Immature natural killer cell (primary cell): Measurements from ENCODE around the gene CAPZB. TPM values are rescaled to one million over a fixed set of nuclear protein-coding genes. Genes with fewer than 3 reads are reported as not detected.

Experiments
- DNase-seq, 3 donors: peaks; one replicate each; pipeline ENCODE4 v3.0.0; 2022; ENCODE audit warnings: mixed read lengths in 1 of 3
- H3K27ac Mint-ChIP-seq, 6 donors: one replicate each; pipeline ENCODE4 v1.8.0; 2020; ENCODE audit warnings: mixed read lengths in 6 of 6, mild to moderate bottlenecking in 5 of 6, inconsistent platforms in 4 of 6, moderate library complexity in 3 of 6
- H3K27me3 Mint-ChIP-seq, 3 donors: one replicate each; pipeline ENCODE4 v1.8.0; 2020 to 2021; ENCODE audit warnings: low read depth in 3 of 3, mild to moderate bottlenecking in 3 of 3, mixed read lengths in 3 of 3, moderate library complexity in 3 of 3, inconsistent platforms in 1 of 3
- H3K36me3 Mint-ChIP-seq, 3 donors: one replicate each; pipeline ENCODE4 v1.8.0; 2020; ENCODE audit warnings: mixed read lengths in 3 of 3, inconsistent platforms in 2 of 3, mild to moderate bottlenecking in 2 of 3
- H3K4me1 Mint-ChIP-seq, 2 donors: one replicate each; pipeline ENCODE4 v1.8.0; 2020; ENCODE audit warnings: inconsistent platforms in 2 of 2, mild to moderate bottlenecking in 2 of 2, mixed read lengths in 2 of 2, moderate library complexity in 1 of 2
- H3K4me3 Mint-ChIP-seq, 5 donors: one replicate each; pipeline ENCODE4 v1.8.0; 2020; ENCODE audit warnings: mild to moderate bottlenecking in 5 of 5, mixed read lengths in 5 of 5, inconsistent platforms in 3 of 5, moderate library complexity in 3 of 5
- H3K9me3 Mint-ChIP-seq, 6 donors: one replicate each; pipeline ENCODE4 v1.8.0; 2020; ENCODE audit warnings: mild to moderate bottlenecking in 6 of 6, mixed read lengths in 6 of 6, inconsistent platforms in 4 of 6, moderate library complexity in 3 of 6
- polyA plus RNA-seq, 3 donors: library from polyadenylated mRNA; unstranded; fragments of 300-500 nt; fragmentation: Illumina TruSeq; gene quantifications; one replicate each; pipeline ENCODE4 v1.2.3, GENCODE V29; 2021

Gene CAPZB
- polyA plus RNA-seq, 3 donors from 2014 or later: 447 to 644 (median 455) TPM

DNA sequence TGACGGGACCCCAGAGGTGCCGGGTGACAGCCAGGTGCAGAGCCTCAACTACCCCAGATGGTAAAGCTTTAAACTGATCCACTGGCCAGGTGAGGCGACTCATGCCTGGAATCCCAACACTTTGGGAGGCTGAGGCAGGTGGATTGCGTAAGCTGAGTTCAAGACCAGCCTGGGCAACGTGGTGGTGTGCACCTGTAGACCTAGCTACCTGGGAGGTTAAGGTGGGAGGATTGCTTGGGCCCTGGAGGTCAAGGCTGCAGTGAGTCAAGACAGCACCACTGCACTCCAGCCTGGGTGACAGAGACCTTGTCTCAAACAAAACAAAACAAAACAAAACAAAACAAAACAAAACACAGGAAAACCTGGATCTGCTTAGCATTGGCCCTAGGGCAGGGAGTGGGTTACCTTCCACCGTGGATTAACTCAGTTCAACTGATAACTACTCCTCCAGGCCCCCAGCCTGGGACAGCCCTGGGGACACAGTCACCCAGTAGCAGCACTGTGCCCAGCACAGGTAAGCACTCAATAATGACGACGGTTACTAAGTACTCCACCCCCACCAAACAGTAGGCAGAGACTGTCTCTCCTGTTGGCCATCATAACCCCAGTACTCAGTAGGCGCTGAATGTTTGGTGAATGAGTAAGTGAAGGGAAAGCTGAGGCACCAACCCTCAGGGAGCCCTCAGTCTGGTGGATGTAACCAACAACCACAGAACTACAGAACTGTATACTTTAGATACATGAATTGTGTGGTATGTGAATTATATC, 151.6 kb downstream of the CAPZB start:
- no peak for DNase-seq
- H3K27ac Mint-ChIP-seq: peak overlapping the region in 2 of 6 donors; percentile 12 to 17
- H3K36me3 Mint-ChIP-seq: peaks cover 0 to 3% (median 0%) of the 10 kb centered on the region in 3 donors
- no peaks in the 10 kb centered on the region for H3K4me1 Mint-ChIP-seq
- H3K4me3 Mint-ChIP-seq: no peak overlapping the region
- peaks cover 5 to 9% (median 8%) of the 10 kb centered on the region in 3 donors for H3K27me3 Mint-ChIP-seq
- no peaks in the 10 kb centered on the region for H3K9me3 Mint-ChIP-seq

GRCh38 chr1:19332832-19333231, 152.5 kb downstream of the CAPZB start:
- Mint-ChIP-seq H3K27ac (peak overlapping the region in 1 of 6 donors; percentile 14), H3K27me3 (peaks cover 5 to 10% (median 8%) of the 10 kb centered on the region in 3 donors), H3K9me3 (no peaks in the 10 kb centered on the region), H3K4me1 (no peaks in the 10 kb centered on the region), H3K36me3 (peaks cover 0 to 3% (median 0%) of the 10 kb centered on the region in 3 donors), H3K4me3 (no peak overlapping the region)
- DNase-seq: no peak

GRCh38 chr1:19331262-19331878, 154.0 kb downstream of the CAPZB start:
- no peak overlapping the region for H3K4me3 Mint-ChIP-seq
- H3K27me3 Mint-ChIP-seq: peaks cover 7 to 13% (median 13%) of the 10 kb centered on the region in 3 donors
- H3K27ac Mint-ChIP-seq: no peak overlapping the region
- H3K36me3 Mint-ChIP-seq: peaks cover 0 to 6% (median 0%) of the 10 kb centered on the region in 3 donors
- H3K9me3 Mint-ChIP-seq: no peaks in the 10 kb centered on the region
- DNase-seq: no peak
- no peaks in the 10 kb centered on the region for H3K4me1 Mint-ChIP-seq

DNA sequence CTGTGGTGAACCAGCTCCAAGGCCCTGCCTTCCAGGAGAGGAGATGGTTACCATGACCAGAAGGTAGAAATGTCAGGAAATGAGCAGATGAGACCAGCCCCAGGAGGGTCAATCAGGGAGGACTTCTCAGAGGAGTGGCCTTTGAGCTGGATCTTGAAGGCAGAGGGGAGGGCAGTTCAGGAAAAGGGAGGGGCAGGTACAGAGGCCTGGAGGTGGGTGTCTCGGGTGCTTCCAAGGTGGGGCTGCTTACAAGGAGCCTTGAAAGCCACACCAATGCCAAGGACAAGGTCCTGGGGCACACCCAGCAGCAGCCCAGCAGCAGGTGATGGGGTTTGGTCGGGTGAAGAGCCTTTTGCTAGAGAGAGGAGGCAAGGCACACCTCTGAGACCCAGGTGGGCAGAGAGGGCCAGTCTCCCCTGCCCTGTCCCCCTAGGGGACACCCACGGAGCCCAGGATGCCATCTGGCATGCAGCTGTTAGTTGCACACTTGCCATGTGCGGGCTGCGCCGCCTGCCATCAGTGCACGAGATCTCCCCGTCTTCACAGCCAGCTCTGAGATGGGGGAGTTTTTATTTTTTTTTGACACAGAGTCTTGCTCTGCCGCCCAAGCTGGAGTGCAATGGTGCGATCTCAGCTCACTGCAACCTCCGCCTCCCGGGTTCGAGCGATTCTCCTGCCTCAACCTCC, 154.7 kb downstream of the CAPZB start:
- no peak for DNase-seq
- no peaks in the 10 kb centered on the region for H3K4me1 Mint-ChIP-seq
- no peak overlapping the region for H3K4me3 Mint-ChIP-seq
- no peaks in the 10 kb centered on the region for H3K9me3 Mint-ChIP-seq
- H3K27ac Mint-ChIP-seq: peak overlapping the region in 1 of 6 donors; percentile 30
- H3K36me3 Mint-ChIP-seq: peaks cover 0 to 6% (median 0%) of the 10 kb centered on the region in 3 donors
- H3K27me3 Mint-ChIP-seq: peaks cover 5 to 18% (median 18%) of the 10 kb centered on the region in 3 donors

GRCh38 chr1:19329611-19330010, 155.7 kb downstream of the CAPZB start:
- H3K27ac Mint-ChIP-seq: peak overlapping the region in 1 of 6 donors; percentile 20
- H3K36me3 Mint-ChIP-seq: peaks cover 0 to 6% (median 0%) of the 10 kb centered on the region in 3 donors
- H3K4me1 Mint-ChIP-seq: no peaks in the 10 kb centered on the region
- peaks cover 7 to 20% (median 18%) of the 10 kb centered on the region in 3 donors for H3K27me3 Mint-ChIP-seq
- no peak overlapping the region for H3K4me3 Mint-ChIP-seq
- DNase-seq: no peak
- H3K9me3 Mint-ChIP-seq: no peaks in the 10 kb centered on the region

- Mint-ChIP-seq H3K36me3 (peaks cover 0 to 6% (median 0%) of the 10 kb centered on the region in 3 donors), H3K4me3 (no peak overlapping the region), H3K27ac (peak overlapping the region in 1 of 6 donors; percentile 24)
Observed at GRCh38 chr1:19329188-19329587, 156.2 kb downstream of the CAPZB start.

GRCh38 chr1:19328486-19328885, 156.9 kb downstream of the CAPZB start:
- no peaks in the 10 kb centered on the region for H3K4me1 Mint-ChIP-seq
- H3K27me3 Mint-ChIP-seq: peaks cover 12 to 23% (median 18%) of the 10 kb centered on the region in 3 donors
- H3K36me3 Mint-ChIP-seq: peaks cover 0 to 6% (median 3%) of the 10 kb centered on the region in 3 donors
- DNase-seq: no peak
- H3K9me3 Mint-ChIP-seq: no peaks in the 10 kb centered on the region
- H3K4me3 Mint-ChIP-seq: no peak overlapping the region
- H3K27ac Mint-ChIP-seq: no peak overlapping the region

More at GRCh38 chr1:19329188-19329587, 156.2 kb downstream of the CAPZB start:
- no peaks in the 10 kb centered on the region for H3K4me1 Mint-ChIP-seq
- no peaks in the 10 kb centered on the region for H3K9me3 Mint-ChIP-seq
- no peak for DNase-seq
- H3K27me3 Mint-ChIP-seq: peaks cover 7 to 21% (median 18%) of the 10 kb centered on the region in 3 donors

DNA sequence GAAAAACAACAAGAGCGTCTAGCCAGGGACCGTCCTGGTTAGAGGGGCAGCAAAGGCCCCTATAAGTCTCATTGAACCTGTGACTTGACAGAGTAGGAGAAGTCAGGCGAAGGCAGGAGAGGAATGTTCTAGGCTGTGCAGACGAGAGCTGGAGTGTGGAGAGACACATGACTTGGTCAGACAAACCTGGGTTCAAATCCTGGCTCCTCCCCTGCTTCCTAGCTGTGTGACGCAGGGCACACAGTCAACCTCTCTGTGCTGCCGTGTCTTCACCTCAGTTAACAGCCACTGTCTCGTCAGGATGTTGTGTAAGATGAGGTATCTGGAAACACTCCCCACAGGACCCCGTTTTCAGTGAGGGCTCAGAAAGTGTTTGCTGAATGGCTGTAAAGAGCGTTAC, 157.6 kb downstream of the CAPZB start:
- Mint-ChIP-seq H3K4me3 (no peak overlapping the region), H3K36me3 (peaks cover 0 to 6% (median 4%) of the 10 kb centered on the region in 3 donors), H3K9me3 (no peaks in the 10 kb centered on the region), H3K27me3 (peaks cover 15 to 23% (median 18%) of the 10 kb centered on the region in 3 donors), H3K27ac (no peak overlapping the region), H3K4me1 (no peaks in the 10 kb centered on the region)
- DNase-seq: no peak

- no peak for DNase-seq
- no peak overlapping the region for H3K27ac Mint-ChIP-seq
- H3K36me3 Mint-ChIP-seq: peaks cover 0 to 7% (median 6%) of the 10 kb centered on the region in 3 donors
- peaks cover 18 to 23% (median 18%) of the 10 kb centered on the region in 3 donors for H3K27me3 Mint-ChIP-seq
- H3K4me3 Mint-ChIP-seq: no peak overlapping the region
- no peaks in the 10 kb centered on the region for H3K4me1 Mint-ChIP-seq
- no peaks in the 10 kb centered on the region for H3K9me3 Mint-ChIP-seq
Observed at GRCh38 chr1:19327301-19327700, 158.0 kb downstream of the CAPZB start.

DNA sequence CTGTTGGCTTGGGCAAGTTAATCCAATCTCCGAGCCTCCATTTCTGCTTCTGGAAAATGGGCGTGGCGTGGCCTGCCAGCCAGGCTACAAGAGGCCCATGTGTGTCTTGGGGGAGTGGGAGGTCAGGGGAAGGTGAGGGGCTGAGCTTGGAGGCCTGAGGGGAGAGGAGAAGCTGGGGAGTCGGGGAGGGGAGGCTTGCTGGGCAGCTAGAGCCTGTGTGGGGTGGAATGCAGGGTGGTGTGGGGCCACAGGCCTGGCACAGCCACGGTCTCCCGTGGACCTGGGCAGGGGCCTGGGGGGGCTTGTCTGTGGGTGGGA, 158.6 kb downstream of the CAPZB start:
- H3K27ac Mint-ChIP-seq: no peak overlapping the region
- H3K36me3 Mint-ChIP-seq: peaks cover 0 to 7% (median 6%) of the 10 kb centered on the region in 3 donors
- no peak overlapping the region for H3K4me3 Mint-ChIP-seq
- H3K9me3 Mint-ChIP-seq: no peaks in the 10 kb centered on the region
- peaks cover 16 to 26% (median 21%) of the 10 kb centered on the region in 3 donors for H3K27me3 Mint-ChIP-seq
- H3K4me1 Mint-ChIP-seq: no peaks in the 10 kb centered on the region
- DNase-seq: no peak

DNA sequence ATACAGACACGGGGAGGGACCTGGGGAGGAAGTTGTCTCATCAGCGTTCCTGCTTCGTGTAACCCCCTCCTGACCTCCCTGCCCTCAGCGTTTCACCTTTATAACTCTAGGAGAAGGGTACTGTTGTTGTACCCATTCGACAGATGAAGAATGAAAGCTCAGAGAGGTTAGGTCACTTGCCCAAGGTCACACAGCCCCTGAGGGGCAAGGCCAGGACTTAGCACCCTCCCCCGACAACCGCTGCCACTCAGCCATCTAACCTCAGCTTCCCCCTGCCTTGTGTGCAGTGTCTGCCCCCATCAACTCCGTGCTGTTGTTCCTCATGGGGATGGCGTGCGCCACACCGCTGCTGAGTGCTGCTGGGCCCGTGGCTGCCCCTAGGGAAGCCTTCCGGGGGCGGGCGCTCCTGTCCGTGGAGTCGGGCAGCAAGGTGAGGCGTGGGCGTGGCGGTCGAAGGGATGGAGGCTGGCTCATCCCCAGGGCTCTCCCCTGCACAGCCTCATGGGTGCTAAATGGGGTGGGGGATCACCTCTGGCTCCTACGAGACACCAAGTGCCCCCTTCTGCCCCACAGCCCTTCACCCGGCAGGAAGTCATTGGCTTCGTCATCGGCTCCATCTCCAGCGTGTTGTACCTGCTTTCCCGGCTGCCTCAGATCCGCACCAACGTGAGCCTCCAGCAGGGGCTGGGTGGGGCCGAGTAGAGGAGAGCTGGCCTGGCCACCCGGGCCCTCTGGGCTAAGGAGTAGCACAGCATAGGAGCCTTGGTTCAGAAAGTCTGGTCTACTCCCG, 159.2 kb downstream of the CAPZB start:
- no peaks in the 10 kb centered on the region for H3K9me3 Mint-ChIP-seq
- no peak for DNase-seq
- H3K27me3 Mint-ChIP-seq: peaks cover 16 to 26% (median 22%) of the 10 kb centered on the region in 3 donors
- H3K27ac Mint-ChIP-seq: no peak overlapping the region
- no peak overlapping the region for H3K4me3 Mint-ChIP-seq
- peaks cover 0 to 8% (median 7%) of the 10 kb centered on the region in 3 donors for H3K36me3 Mint-ChIP-seq
- no peaks in the 10 kb centered on the region for H3K4me1 Mint-ChIP-seq

DNA sequence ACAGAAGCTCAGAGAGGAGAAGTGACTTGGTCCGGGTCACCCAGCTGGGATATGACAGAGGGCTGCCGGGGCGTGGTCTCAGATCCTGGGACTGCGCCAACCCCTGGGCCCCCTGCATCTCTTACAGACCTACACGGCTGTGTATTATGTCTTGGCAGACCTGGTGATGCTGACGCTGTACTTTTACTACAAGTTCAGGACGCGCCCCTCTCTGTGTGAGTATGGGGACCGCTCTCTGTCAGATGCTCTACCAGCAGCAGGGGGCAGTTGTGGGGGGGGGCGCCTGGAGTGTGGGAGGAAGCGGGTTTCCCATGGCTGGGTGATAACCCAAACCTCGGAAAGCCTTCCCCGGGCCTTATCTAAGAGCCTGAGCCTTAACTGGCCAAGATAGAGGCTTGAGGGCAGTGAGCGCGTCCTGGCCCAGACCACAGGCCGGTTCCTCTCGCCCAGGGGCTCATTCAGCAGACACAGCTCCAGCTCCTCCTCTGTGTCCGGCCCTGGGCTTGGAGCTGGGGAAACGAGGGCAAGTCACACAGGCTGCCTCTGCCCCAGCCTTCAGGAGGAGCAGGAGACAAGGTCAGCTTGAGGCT, 159.9 kb downstream of the CAPZB start:
- H3K27me3 Mint-ChIP-seq: peaks cover 16 to 26% (median 25%) of the 10 kb centered on the region in 3 donors
- no peaks in the 10 kb centered on the region for H3K4me1 Mint-ChIP-seq
- no peak for DNase-seq
- peaks cover 0 to 9% (median 7%) of the 10 kb centered on the region in 3 donors for H3K36me3 Mint-ChIP-seq
- H3K4me3 Mint-ChIP-seq: no peak overlapping the region
- no peaks in the 10 kb centered on the region for H3K9me3 Mint-ChIP-seq
- no peak overlapping the region for H3K27ac Mint-ChIP-seq

- H3K27me3 Mint-ChIP-seq: peaks cover 11 to 26% (median 25%) of the 10 kb centered on the region in 3 donors
- H3K4me3 Mint-ChIP-seq: no peak overlapping the region
- H3K27ac Mint-ChIP-seq: peak overlapping the region in 1 of 6 donors; percentile 65
- no peak for DNase-seq
- H3K4me1 Mint-ChIP-seq: no peaks in the 10 kb centered on the region
- no peaks in the 10 kb centered on the region for H3K9me3 Mint-ChIP-seq
- H3K36me3 Mint-ChIP-seq: peaks cover 0 to 8% (median 7%) of the 10 kb centered on the region in 3 donors
Observed at GRCh38 chr1:19324665-19324990, 160.7 kb downstream of the CAPZB start.
